Pancreas (tissue), 10 donors: ENCODE data around the gene HDAC4. TPM values are rescaled to one million over a fixed set of nuclear protein-coding genes. Genes with fewer than 3 reads are reported as not detected.

Experiments
- ATAC-seq, 4 donors: fragments of 200-7000 bp; cut with Tn5 transposase; one replicate each; pipeline versions ENCODE4 v1.8.0 to v1.9.1; 2020; ENCODE audit warnings: mild to moderate bottlenecking in 4 of 4, moderate library complexity in 4 of 4
- DNase-seq, 6 donors: peaks; one replicate each; pipeline ENCODE4 v3.0.0-alpha.2; 2020
- FAIRE-seq: peaks from 2 replicates; lab custom pipeline; 2012; peaks lifted over from hg19 to GRCh38; lab: Jason Lieb, UNC
- H3K27ac ChIP-seq, 4 donors: fragments of 200-600 bp; sonication (generic); 1 replicate in 3 of 4; 2 replicates in 1 of 4; pipeline versions ENCODE4 v1.5.0 to v1.8.0; 2020
- H3K27me3 ChIP-seq, 4 donors: fragments of 200-600 bp; one replicate each; pipeline ENCODE4 v1.8.0; 2021
- H3K36me3 ChIP-seq, 3 donors: fragments of 200-600 bp; sonication (generic) in 1 of 3; one replicate each; pipeline versions ENCODE4 v1.5.0 to v1.8.0; 2020 to 2021
- H3K4me1 ChIP-seq, 3 donors: fragments of 200-600 bp; one replicate each; pipeline ENCODE4 v1.8.0; 2021
- H3K4me3 ChIP-seq, 4 donors: fragments of 200-600 bp; sonication (generic) in 2 of 4; one replicate each; pipeline versions ENCODE4 v1.5.0 to v1.8.0; 2020 to 2021
- H3K9me3 ChIP-seq, 4 donors: fragments of 200-600 bp; one replicate each; pipeline ENCODE4 v1.8.0; 2021
- WGBS, 2 donors: extraction: QIAGEN DNeasy Blood & Tissue Kit; methylation state at CpG; one replicate each; pipeline ENCODE4 v1.1.7; 2013; 5-methylcytosine and 5-hydroxymethylcytosine counted together
- intact Hi-C, 3 donors: fragments of 100-400 bp; cut with DNase I; formaldehyde crosslinking; loops; one replicate each; pipeline versions ENCODE4 v1.11.1 to v1.14.2; 2022
- polyA plus RNA-seq, 2 donors: library from polyadenylated mRNA; stranded (reverse); fragments of 200-250 nt; gene quantifications; one replicate each; pipeline ENCODE4 v1.2.3, GENCODE V29; 2013
- total RNA-seq, 6 donors: library from RNA; stranded (reverse); fragmentation: NEBNext Ultra II Directional in 4 of 6; extraction: Animal tissue kit (Norgen Biotek cat#: 25700) in 4 of 6; gene quantifications; one replicate each; pipeline versions ENCODE4 v1.2.1 to v1.2.4, GENCODE V29; 2021 to 2023
- TF ChIP-seq, protein P1 (sequence below), 4 donors: fragments of 200-600 bp; sonication (generic) in 3 of 4; IDR thresholded peaks; one replicate each; pipeline versions ENCODE4 v1.5.0 to v1.8.0; 2021; ENCODE audit warnings: antibody characterized with exemption in 4 of 4
- donor health status: healthy with polysubstance abuse.
- donor health status: DM: no; HTN: no; CAD: no; lungs with moderate emphysema.
- donor health status: DM: no; HTN: no; CAD: no.
- donor health status: control.
- donor health status: control.
- donor health status: Bipolar disorder and iron deficiency.
- donor health status: DM: yes; HTN: yes; CAD: no.
- donor health status: DM: no; HTN: no; CAD: no.
- donor health status: DM: no; HTN: no; CAD: no.
- donor health status: DM: yes; HTN: yes; CAD: no.

HDAC4 gene
- total and polyA plus RNA-seq, 8 donors, result 8.2 to 31.8 (median 16.6) TPM

DNA sequence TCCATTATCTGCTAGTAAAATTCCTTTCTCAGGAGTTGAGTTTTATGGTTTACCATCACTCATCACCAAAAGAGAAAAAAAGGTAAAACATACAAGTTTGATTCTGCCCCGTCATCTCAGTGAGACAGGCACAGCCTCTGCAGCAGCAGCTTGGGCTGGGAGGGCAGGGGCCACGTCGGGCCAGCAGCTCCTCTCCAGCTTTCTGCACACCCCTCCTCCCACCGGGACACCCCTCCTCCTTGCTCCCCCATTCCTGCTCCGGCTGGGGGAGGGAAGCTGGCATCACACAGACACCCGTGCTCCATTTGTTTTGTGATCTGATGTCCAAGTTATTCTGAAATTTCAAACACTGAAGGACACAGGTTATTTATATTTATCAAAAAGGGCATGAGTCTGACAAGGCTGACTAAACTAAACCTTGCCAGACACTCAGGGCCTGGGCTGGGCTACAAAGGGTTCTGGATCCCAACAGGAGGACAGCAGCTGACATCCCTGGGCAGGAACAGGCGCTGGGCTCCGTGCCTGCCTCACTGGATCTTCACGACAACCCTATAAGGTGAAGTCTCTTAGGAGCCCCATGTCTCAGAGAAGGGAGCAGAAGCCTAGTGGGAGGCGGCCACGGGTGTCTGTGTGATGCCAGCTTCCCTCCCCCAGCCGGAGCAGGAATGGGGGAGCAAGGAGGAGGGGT lies 71.4 kb downstream of the HDAC4 start:
- FAIRE-seq (no peak), DNase-seq (no peak), ATAC-seq (peak in 3 of 4 donors; percentile 3 to 12 (median 10))
- H3K27me3 ChIP-seq, result no peaks in the 10 kb centered on the region
- H3K9me3 ChIP-seq, result no peaks in the 10 kb centered on the region
- no peaks in the 10 kb centered on the region for H3K36me3 ChIP-seq
- intact Hi-C loops, result no loop called here
- H3K4me1 ChIP-seq, result peaks cover 0 to 38% (median 15%) of the 10 kb centered on the region in 3 donors
- TF ChIP-seq, protein P1, sequence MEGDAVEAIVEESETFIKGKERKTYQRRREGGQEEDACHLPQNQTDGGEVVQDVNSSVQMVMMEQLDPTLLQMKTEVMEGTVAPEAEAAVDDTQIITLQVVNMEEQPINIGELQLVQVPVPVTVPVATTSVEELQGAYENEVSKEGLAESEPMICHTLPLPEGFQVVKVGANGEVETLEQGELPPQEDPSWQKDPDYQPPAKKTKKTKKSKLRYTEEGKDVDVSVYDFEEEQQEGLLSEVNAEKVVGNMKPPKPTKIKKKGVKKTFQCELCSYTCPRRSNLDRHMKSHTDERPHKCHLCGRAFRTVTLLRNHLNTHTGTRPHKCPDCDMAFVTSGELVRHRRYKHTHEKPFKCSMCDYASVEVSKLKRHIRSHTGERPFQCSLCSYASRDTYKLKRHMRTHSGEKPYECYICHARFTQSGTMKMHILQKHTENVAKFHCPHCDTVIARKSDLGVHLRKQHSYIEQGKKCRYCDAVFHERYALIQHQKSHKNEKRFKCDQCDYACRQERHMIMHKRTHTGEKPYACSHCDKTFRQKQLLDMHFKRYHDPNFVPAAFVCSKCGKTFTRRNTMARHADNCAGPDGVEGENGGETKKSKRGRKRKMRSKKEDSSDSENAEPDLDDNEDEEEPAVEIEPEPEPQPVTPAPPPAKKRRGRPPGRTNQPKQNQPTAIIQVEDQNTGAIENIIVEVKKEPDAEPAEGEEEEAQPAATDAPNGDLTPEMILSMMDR (IDR thresholded peaks at IDR 0.05), result no peak
- 40 to 42% methylated on average over 11 to 12 of the region's 12 CpGs for WGBS, 2 donors
- H3K4me3 ChIP-seq, result no peak overlapping the region
- no peak overlapping the region for H3K27ac ChIP-seq

DNA sequence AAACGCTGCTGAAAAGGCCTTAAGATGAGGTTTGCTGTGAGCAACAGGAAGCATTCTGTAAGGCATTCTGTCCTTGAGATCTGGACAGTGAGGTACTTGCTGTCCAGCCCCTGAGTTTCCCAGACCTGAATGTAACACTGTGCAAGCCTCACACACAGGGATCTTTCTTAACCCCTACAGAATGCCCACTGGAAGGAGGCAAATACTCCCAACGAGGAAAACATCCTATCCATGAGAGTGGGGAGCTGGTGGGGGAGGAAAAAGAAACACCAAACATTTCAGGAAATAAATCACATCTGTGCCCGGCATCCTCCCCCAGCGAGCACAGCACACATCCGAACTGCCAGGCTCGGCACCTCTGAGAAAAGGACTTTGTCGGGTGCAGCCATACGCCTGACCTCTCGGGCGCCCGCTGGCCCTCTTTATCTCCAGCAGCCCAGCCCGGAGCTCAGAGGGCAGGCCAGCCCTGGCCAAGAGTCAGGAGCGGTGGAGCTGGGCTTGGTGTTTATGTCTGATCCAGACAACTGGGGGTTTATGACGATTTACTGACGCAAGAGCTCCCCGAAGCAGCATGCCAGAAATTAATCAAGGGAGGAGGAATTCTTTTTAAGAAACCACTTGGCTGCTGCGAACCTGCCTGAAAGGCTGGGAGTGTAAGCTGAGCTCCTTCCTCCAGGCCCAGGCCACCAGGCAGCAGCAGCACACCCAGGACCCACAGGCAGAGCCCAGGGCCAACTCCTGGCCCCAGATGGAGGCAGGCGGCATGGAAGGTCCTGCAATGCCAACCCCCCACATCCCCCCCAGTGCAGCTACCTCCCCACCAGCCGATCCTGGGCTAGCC lies 72.2 kb downstream of the HDAC4 start:
- ATAC-seq (peak in 3 of 4 donors; percentile 44 to 62 (median 54)), DNase-seq (peak in 1 of 6 donors; percentile 2), FAIRE-seq (no peak)
- H3K4me1 ChIP-seq, result peaks cover 0 to 38% (median 15%) of the 10 kb centered on the region in 3 donors
- H3K9me3 ChIP-seq, result no peaks in the 10 kb centered on the region
- intact Hi-C loops, result no loop called here
- no peaks in the 10 kb centered on the region for H3K36me3 ChIP-seq
- no peaks in the 10 kb centered on the region for H3K27me3 ChIP-seq
- H3K4me3 ChIP-seq, result no peak overlapping the region
- WGBS, 2 donors, result 35 to 36% methylated on average over 19 of the region's 19 CpGs
- TF ChIP-seq, protein P1 (IDR thresholded peaks at IDR 0.05), result no peak
- peak overlapping the region in 2 of 4 donors; percentile 19 to 53 for H3K27ac ChIP-seq

DNA sequence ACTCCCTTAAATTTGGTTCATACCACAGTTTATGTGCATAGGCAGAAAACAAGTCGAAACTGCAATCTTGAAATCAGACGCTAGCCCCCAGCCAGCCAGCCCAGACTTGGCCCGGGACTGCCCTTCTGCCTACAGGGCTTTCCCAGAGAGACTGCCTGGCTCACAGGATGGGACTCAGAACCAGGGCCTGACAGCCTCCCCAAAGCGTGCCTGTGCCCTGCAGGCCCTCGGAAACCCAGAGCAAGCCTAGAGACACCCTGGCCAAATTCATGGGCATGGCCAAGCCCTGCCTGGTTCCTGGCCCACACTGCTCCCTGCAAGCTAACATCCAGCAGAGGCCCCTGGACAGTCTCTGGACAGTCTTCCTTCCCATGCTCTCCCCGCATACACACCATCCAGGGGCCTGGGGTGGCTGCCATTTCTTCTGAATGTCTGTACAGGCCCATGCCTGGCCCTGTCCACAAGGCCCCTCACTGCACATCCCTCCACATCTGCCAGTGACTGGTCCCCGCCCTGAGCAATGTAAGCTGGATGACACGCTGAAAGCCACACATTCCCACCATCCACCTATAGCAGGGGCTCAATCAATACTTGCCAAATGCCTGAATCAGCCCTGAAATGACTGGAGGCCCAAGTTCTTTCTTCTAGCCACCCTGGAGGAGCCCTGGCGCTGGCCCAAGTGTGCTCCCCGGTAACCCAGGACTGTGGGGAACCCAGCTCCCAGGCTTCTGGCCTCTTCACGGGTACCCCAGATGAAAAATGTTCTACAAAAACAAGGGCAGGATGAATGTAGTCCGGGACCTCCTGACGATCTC lies 73.1 kb downstream of the HDAC4 start:
- peak in 2 of 6 donors; percentile 9 to 52 for DNase-seq
- TF ChIP-seq, protein P1 (IDR thresholded peaks at IDR 0.05), result no peak
- ATAC-seq, result peak in 2 of 4 donors; percentile 4 to 11
- 86 to 87% methylated on average over 13 of the region's 13 CpGs for WGBS, 2 donors
- no peak for FAIRE-seq
- Histone ChIP-seq H3K27ac (peak overlapping the region in 1 of 4 donors; percentile 10), H3K9me3 (no peaks in the 10 kb centered on the region), H3K27me3 (no peaks in the 10 kb centered on the region), H3K4me1 (peaks cover 0 to 38% (median 15%) of the 10 kb centered on the region in 3 donors), H3K36me3 (no peaks in the 10 kb centered on the region), H3K4me3 (no peak overlapping the region)
- intact Hi-C loops, result no loop called here

DNA sequence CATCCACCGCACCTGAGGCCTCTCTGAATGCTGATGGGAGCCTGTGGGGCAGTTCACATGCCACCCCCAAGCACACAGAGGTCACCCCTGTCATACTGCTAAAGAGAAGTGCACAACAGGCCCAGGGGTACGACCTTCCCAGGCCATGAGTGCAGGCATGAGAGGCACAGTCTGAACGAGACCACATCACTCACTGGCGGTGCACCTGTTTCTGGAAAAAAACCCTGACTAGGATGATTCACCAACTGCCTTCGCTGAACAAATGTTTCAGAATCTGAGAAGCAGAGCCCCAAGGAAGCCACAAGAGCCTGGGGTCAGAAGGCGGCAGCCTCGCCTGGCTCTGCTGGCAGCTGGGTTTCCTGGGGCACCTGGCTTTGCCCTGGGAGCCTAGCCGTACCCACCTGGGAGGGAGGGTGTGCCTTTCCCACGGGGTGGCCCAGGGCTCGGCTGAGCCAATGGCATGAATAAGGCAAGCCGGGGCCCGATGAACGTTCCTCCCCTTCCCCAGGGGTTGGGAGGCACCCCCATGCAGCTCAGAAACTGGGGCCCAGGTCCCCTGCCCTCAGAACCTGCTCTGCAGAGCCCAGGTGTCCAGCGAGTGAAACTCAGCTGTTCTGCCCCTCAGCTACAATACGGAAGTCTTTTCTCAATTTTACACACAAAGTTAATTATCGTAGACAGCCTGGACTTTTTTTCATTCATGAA lies 73.8 kb downstream of the HDAC4 start:
- ATAC-seq (peak; percentile 65 to 85 (median 74)), DNase-seq (peak; percentile 34 to 87 (median 64)), FAIRE-seq (no peak)
- no peaks in the 10 kb centered on the region for H3K27me3 ChIP-seq
- 41 to 46% methylated on average over 16 of the region's 16 CpGs for WGBS, 2 donors
- no peaks in the 10 kb centered on the region for H3K36me3 ChIP-seq
- H3K4me3 ChIP-seq, result no peak overlapping the region
- intact Hi-C loops, result no loop called here
- H3K9me3 ChIP-seq, result no peaks in the 10 kb centered on the region
- TF ChIP-seq, protein P1 (IDR thresholded peaks at IDR 0.05), result no peak
- H3K27ac ChIP-seq, result peak overlapping the region in 1 of 4 donors; percentile 10
- H3K4me1 ChIP-seq, result peaks cover 0 to 38% (median 15%) of the 10 kb centered on the region in 3 donors
